Forelimb muscle (tissue), 1 donor: ENCODE measurements around the gene ZNF23. TPM values are rescaled to one million over a fixed set of nuclear protein-coding genes. Genes with fewer than 3 reads are reported as not detected.

Experiments used
- DNase-seq: peaks from one replicate; pipeline ENCODE4 v3.0.0-alpha.2; 2013; ENCODE audit warnings: low read depth
- polyA plus RNA-seq: library from polyadenylated mRNA; unstranded; fragments of 120-200 nt; gene quantifications from one replicate; pipeline ENCODE4 v1.2.1, GENCODE V29; 2013; ENCODE audit not compliant: insufficient read length

ZNF23 gene
- polyA plus RNA-seq, 1 donor, result 10.8 TPM

DNA sequence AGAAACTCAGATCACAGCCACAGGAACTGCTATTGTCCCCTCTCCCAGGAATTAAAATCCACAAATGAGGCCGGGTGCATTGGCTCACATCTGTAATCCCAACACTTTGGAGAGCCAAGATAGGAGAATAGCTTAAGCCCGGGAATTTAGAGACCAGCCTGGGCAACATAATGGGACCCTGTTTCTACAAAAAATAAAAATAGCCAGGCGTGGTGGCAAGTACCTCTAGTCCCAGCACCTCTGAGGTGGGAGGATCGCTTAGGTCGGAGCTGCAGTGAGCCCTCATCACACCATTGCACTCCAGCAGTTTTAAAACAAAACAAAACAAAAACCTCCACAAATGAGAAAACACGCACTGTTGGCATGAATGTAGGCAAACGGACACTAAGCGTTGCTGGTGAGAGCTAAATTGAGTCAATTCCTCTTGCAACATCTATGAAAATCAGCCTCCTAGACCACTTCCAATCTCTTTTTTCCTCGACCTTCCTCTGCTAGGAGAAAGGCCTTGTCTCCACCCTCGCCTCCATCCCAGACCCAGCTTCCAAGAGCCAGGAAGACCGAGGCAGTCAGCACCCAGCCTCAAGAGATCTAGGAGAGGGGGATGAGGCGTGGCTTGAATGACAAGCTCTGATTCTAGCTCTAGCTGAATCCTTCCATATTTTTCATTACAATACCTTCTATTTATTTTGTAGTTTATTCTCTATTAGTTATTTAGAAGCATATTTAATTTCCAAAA lies 35.0 kb downstream of the ZNF23 start:
- no peak for DNase-seq

DNA sequence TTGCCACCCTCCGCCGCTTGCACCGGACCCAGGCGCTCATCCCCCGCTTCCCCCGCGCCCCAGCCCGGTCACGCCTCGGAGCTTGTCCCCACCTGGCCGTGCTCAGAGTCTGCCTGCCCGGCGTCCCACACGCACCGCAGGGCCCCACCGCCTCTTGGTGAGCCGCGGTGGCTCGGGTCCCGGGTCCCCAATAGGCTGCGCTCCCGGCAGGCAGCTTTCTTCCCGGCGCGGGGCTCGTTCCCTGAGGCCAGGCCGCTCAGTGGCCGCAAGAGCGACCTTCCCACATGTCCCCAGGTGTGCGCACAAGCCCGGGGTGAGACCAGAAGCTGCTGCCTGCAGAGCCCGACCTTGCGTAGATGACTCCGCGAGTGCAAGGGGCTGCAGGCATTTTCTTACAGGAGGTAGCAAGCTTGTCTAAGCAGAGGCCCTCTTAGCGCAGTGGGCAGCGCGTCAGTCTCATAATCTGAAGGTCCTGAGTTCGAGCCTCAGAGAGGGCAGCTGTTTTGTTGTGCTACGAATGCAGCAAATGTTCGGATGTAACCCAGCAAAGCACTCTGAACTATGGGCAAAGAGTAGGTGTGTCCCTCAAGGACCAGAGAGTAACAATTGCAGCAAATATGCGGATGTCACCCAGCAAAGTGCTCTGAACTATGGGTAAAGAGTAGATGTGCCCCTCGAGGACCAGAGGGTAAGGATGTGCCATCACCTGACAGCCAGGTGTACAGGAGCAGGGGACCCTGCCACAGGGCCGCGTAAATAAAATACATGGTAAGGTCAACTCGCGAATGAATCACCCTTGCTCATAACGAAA lies 35.8 kb downstream of the ZNF23 start:
- no peak for DNase-seq

DNA sequence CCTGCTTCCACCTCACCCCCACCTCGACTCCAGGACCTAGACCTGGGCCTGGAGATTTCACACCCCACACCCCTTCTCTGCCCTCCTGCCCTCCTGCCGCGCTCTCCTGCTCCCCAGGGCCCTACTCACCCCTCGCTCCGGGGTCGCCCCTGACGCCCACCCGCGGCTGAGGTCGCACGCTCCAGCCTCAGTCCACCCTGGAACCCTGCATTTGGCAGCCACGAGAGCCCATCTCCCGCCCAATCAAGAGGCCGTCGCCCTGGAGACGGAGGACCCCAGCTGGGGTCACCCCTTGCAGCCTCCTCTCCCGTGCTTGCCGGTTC lies 36.3 kb downstream of the ZNF23 start:
- no peak for DNase-seq

DNA sequence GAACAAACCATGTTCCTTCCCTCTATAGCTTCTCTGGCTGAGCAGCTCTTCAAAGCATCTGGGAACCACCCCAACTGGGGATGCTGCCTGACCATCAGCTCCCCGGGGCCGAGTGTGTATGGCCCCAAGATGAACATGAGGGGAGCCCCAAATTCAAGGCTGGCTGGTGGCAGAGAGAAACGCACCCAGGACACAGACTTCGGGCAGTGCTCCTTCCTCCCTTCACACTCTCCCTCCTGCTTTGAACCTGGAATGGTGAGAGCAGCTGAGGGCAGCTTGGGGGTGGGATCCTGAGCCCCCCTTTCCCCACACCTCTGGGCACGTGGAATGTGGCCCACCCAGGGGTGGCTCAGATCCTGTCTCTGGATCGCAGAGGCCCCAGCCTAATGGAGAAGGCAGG lies 37.4 kb downstream of the ZNF23 start:
- no peak for DNase-seq

DNA sequence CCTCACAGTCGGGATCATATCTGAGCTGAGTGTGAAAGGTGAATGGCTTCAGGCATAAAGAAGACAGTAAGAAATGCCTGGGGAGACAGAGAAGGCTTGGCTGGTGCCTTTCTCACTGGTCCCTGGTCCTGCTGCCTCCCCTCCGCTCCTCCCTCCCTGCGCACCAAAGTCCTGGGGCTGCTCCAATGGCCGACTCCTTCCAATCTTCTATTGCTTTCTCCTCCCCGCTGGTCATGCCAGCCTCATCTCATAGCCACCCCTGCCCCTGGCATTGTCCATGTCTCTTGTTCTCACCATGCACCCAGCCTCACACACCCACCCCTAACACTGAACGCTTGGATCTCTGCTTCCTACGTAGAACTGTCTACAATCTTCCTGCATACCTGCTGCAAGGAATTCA lies 38.2 kb downstream of the ZNF23 start:
- DNase-seq, result no peak

DNA sequence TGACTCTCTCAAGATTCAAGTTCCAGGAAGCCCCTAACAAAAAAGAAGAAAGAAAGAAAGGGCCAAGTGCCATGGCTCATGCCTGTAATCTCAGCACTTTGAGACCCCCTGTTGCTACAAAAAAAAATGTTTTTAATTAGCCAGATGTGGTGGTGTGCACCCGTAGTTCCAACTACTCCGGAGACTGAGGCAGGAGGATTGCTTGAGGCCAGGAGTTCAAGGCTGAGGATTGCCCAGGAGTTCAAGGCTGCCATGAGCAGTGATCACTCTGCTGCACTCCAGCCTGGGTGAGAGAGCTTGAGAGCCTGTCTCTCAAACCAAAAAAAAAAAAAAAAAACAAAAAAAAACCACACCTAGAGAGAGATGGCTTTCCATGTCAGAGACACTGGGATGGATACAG lies 39.0 kb downstream of the ZNF23 start:
- DNase-seq, result no peak

DNA sequence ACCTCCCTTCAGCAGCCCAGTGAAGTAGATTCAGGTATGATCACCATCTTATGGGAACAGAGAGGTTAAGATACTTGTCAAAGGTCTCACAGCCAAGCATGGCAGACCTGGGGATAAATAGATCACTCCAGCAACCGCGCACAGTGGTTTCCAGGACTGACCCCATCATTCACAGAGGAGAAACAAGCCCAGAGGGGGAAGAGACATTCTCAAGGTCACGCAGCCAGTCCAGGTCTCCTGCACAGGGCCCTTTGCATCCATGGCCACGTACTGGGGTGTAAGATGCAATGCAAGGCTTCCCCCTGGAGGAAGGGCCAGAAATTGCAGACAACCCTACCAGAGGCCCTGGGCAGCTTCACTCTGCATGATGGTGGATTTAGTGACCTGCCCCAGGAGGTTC lies 40.1 kb downstream of the ZNF23 start:
- no peak for DNase-seq

DNA sequence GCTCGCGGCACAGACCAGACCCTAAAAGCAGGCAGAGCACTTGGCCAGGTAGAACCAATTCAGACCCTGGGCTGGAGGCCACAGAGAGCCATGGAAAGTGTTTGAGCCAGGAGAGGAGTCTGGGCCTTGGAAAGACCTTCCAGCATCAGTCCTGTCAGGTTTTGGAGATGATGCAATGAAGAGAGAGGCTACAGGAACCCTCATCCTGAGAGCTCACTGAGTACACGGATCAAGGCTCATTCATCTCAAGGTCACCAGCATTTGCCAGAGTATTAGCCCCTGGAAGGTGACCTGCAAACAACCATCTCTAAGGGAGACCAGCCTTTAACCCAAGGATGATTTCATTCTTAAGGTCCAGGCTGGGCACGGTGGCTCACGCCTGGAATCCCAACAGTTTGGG lies 48.0 kb downstream of the ZNF23 start:
- no peak for DNase-seq

DNA sequence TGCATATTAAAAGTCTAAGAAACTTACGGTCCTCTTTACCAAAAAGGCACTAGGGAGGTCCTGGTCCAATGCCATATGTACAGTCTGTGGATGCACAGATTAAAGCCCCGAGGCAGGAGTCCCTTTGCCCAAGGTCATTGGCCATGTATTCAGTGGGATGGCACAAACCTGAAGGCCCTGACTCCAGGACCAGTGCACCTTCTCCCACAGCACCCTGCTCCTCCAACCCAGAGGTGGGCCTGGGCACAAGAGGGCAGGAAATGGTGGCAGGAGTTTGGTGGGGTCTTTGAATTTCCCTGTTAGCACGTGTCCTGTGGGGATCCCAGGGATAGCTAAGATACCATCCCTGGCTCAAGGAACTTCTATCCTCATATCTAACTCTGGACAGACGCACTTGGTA lies 48.7 kb downstream of the ZNF23 start:
- DNase-seq, result no peak

DNA sequence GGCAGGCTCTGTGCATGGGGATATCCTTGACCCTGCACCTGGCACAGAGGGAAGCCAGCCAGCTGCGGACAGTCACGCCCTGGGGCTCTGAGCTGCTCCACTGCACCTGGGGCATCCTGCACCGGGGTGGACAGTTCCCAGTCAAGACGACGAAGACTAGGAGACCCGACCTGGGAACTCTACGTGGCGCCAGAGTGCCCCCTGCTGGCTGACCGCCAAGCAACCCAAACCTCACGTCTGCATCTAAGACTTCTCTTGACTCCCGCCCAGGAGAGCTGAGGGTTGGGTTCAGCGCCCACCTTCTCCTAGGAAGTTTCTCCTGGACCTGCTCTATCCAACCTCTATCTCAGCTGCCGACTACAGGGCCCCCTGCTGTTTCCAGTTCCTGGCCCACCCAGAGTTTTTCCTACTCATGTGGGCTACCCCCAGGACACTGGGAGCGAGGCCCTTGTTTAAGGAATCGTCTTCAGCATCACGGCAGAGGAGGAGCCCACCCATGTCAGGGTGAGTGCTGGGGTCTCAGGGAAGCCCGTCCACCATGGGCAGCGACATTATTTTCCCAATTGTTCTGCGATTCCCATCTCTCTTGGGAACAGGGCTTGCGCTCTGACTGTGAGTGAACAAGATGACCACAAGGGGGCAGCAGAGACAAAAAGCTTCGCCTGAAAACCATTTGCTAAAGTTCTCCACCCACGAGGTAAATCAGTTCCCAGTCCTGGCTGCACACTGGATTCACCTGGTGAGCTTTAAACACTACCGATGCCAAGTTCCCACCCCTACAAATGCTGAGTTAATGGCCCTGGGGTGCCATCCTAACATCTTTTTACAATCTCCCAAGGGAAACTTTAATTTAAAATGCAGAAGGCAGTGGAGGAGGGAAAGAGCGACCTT lies 49.5 kb downstream of the ZNF23 start:
- peak; percentile 29 for DNase-seq

DNA sequence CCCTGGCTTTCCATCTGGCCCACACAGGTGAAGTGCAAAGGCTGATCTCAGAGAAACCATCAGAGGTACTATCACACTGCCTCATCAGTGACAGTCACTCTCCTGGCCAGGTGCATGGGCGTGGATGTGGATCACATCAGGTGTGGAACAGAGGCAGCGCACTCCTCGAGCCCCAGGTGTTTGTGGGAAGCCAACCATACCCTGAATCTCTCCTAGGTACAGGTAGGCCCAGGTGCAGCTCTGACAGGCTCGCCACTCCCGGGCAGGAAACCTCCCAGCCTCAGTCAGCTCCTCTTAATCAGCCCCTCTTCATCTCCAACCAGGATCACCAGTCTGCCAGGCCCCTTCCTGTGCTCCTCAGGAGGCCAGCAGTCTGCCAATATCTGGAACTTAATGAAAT lies 51.9 kb downstream of the ZNF23 start:
- DNase-seq, result no peak

DNA sequence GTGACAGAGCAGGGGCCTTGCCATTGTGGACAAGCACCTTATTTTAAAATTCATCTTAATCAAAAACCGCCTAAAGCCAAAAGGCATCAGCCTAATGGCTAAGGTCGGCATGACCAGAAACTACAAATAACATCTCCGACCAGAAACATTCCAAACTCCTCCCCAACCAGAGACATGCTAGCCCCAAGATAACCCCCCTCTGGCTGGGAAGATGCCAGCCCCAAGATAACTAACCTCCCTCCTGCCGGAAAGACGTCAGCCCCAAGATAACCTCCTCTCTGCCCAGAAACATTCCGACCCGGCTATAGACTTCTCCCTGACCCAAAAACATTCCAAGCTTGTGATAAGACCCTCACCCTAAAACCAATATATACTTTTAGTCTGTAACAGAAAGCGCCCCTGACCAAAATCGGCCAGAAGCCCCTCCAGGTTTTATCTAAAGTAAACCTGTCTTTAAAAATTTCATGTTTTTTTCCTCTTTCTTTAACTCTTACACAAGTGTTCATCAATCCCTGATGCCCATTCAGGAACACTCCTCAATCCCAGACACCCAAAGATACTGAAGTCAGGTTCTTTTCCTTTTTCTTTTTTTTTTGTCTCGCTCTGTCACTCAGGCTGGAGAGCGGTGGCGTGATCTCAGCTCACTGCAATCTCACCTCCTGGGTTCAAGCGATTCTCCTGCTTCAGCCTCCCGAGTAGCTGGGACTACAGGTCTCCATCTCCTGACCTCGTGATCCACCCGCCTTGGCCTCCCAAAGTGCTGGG lies 52.9 kb downstream of the ZNF23 start:
- no peak for DNase-seq

DNA sequence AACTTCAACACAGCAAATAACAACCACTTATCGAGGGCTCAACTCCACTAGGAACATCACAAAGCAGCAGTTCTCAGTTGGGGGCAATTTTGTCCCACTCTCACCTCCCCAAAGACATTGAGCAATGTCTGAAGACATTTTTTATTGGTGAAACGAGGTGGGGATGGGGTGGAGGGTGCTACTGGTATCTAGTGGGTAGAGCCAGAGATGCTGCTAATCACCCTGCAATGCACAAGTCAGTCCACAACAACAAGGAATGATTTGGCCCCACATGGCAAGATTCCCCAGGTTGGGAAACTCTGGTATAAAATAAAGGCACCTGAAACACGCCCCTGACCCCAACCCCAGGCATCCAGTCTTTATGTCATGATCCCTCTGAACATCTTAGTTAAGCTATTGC lies 53.5 kb downstream of the ZNF23 start:
- DNase-seq, result no peak

DNA sequence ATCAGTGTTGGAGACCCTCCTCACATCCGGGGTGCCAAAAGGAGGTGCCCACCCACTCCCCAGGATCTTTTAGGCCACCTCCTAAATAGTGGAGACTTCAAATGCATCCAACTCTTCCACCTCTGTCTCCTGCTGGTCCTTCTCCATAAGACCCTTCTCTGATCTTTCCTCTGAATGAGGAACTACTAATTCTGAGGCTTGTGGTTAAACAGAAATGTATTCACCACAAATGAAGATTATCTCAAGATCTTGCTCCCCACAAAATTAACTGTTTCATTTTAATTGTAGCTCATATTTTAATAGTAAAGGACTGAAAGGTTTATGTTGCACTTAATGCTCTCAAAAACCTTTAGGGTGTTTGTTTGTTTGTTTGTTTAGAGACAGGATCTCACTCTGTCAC lies 54.3 kb downstream of the ZNF23 start:
- DNase-seq, result no peak

DNA sequence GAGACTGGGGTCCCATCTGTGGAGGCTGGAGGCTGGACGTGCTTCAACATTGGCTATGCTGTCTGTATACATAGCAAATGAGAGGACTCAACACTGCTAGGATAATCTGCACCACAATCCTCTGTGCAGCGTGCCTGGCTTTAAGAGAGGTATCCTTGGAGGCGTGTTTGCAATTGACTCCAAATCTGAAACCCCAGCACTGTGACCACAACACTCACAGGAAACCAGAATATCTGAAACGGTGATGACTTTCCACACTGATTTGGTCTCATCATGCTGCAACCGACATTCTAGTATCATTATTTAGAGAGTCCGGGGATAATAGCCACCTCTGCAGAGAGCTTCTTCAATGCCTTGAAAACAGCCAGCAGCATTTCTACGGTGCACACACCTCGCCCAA lies 55.3 kb downstream of the ZNF23 start:
- no peak for DNase-seq

DNA sequence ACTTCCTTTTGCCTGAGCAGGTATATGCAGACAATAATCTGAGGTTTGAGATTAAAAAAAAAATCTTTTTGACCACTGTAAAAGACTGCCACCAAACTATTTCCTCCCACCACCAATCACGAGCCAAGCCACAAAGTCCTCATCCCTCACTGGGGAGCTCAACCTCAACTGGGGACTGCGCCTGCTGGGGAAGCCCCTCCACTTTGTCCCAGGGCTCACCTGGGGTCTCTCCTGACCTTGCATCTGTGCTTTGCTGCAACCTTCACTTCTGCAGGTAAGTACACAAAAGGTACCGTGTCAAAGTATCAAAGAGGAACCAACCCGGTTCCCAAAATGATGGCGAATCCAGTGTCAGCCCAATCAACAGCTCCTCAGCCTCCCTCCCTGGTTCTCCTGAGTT lies 55.7 kb downstream of the ZNF23 start:
- DNase-seq, result no peak

DNA sequence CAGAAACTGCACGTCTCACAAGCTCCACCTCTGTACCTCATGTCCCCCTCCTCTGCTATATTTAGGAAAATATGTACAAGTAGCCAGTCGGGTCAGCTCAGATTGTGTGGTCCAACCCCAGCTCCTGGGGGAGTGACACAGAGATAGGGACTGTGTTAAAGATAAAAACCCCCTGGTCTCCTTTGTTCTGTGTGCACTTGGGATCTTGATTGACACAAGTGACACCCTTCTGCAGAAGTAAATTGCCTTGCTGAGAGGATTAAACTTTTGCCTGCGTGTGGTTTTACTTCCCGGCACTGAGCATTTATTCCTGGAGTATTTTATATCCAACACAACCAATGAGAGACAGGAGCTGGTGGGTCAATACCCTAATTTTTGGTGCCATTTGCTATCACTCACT lies 57.7 kb downstream of the ZNF23 start:
- no peak for DNase-seq

DNA sequence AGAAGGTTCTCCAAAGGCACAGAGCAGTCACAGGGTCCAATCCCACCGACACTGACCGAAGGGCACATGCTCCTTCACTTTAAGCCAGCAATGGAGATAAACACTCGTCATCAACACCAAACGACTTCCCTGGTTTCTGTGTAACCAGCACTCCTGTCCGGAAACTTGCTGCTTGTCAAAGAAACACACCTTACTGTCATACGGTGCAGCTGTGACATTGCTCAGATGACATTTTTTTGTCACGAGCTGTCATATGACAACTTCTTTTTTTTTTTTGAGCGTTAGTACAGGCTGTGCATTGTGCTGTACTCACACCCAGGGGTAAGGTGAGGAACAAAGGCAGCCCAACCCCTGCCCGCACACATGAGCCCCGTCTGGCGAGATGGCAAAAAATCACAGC lies 59.4 kb downstream of the ZNF23 start:
- no peak for DNase-seq

DNA sequence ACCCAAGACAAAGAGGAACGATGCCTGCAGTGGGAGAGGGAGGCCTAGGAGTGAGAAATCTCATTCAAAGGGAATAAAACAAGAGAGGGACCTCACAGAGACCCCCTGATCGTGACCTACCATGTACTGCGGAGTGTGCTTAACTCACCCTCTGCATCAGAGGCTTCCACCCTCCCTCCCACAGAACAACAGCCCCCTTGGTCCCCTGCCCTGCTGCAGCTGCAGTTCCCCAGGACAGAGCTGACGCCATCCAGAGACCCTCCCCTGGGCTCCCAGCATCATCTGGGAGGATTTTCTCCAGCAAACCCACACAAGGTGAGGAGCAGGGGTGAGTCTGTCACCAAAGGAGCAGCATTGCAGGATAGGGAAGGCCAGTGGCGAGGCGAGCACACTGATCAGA lies 60.0 kb downstream of the ZNF23 start:
- no peak for DNase-seq

DNA sequence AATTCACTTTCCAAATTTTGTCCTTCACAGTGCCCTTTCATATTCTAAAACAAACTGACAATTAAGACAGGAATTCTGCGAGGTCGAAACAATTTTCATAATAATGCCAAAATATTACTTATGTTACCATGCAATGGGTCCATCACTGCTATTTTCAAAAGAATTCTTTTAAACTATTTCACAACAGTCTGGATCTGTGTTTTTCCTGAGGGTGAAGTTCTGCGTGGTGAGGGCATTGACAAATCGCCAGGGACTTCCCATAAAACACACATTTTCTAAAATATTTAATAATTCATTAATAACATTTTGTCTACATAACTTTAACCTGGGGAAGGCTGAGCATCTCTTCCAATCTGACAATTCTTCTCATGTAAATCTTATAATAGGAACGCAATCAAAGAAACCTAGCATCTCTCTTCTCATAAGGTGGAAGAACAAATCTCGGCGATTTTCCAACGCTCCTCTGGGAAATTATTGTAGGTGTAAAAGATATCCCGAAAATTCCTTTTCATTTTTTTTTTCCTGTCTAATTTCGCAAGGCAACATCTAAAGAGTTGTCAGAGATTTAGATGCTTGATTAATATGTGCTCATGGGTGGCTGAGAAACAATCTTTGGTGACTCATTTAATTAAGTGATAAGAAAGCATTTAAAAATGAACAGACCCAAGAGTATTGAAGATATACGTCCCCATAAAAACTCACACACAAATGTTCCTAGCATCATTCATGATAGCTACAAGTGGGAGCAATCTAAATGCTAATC lies 62.1 kb downstream of the ZNF23 start:
- DNase-seq, result no peak
